Measurements from ENCODE around the gene IQCF2.
"Not testable (repeated sequence)": the region's sequence is repeated elsewhere in the genome, so short reads cannot be mapped to it uniquely, and the experiment has no call there.

DNA sequence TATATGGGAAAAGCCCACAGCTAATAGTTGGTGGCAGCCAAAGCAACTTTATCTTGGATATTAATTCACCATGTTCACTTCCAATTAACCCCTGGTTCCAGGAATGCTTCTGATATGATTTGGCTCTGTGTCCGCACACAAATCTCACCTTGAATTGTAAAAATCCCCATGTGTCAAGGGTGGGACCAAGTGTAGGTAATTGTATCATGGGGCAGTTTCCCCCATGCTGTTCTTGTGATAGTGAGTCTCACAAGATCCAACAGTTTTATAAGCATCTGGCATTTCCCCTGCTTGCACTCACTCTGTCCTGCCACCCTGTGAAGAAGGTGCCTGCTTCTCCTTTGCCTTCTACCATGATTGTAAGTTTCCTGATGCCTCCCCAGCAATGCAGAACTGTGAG is 7.5 kb downstream of the IQCF2 start:
- TF ChIP-seq, protein P1, sequence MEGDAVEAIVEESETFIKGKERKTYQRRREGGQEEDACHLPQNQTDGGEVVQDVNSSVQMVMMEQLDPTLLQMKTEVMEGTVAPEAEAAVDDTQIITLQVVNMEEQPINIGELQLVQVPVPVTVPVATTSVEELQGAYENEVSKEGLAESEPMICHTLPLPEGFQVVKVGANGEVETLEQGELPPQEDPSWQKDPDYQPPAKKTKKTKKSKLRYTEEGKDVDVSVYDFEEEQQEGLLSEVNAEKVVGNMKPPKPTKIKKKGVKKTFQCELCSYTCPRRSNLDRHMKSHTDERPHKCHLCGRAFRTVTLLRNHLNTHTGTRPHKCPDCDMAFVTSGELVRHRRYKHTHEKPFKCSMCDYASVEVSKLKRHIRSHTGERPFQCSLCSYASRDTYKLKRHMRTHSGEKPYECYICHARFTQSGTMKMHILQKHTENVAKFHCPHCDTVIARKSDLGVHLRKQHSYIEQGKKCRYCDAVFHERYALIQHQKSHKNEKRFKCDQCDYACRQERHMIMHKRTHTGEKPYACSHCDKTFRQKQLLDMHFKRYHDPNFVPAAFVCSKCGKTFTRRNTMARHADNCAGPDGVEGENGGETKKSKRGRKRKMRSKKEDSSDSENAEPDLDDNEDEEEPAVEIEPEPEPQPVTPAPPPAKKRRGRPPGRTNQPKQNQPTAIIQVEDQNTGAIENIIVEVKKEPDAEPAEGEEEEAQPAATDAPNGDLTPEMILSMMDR (IDR thresholded peaks at IDR 0.05) = not testable (repeated sequence)
- TF ChIP-seq POLR2A (IDR thresholded peaks at IDR 0.05) = not testable (repeated sequence)
